ENCODE data around the gene P2RY12.

DNA sequence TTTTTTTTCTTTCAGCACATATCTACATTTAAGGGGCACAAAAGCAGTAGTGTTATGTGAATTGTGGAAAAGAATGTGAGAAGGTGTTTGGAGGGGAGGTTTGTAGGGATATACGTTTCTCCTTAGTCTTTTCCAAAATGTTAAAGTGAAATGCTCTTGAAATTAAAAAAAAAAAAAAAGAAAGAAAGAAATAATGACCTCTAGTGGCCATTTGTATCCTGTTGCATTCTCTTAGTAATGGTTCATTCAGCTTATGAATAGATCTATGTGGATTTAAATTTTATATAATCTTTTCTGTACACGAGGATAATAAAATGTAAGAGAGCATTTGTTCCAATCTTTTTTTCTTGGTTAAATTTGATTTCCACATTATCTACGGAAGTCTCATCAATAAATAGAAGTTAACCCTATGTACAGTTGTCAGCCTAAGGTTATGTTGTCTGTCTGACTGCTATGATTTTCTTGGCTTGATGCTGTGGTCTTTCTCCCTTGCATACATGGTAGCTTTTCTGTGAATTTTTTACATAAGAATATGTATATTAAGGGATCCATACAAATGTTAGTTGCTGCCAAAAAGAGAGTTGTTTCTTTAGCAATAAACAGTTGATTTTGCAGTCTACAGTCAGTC is 56.9 kb downstream of the P2RY12 start:
- TF ChIP-seq EP300 (IDR thresholded peaks at IDR 0.05) = no peak
- TF ChIP-seq, protein P1, sequence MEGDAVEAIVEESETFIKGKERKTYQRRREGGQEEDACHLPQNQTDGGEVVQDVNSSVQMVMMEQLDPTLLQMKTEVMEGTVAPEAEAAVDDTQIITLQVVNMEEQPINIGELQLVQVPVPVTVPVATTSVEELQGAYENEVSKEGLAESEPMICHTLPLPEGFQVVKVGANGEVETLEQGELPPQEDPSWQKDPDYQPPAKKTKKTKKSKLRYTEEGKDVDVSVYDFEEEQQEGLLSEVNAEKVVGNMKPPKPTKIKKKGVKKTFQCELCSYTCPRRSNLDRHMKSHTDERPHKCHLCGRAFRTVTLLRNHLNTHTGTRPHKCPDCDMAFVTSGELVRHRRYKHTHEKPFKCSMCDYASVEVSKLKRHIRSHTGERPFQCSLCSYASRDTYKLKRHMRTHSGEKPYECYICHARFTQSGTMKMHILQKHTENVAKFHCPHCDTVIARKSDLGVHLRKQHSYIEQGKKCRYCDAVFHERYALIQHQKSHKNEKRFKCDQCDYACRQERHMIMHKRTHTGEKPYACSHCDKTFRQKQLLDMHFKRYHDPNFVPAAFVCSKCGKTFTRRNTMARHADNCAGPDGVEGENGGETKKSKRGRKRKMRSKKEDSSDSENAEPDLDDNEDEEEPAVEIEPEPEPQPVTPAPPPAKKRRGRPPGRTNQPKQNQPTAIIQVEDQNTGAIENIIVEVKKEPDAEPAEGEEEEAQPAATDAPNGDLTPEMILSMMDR (IDR thresholded peaks at IDR 0.05) = peak; percentile 28 to 74 (median 56)
- TF ChIP-seq POLR2AphosphoS5 (IDR thresholded peaks at IDR 0.05) = no peak
- no peak for TF ChIP-seq POLR2A (IDR thresholded peaks at IDR 0.05; ENCODE audit: low read depth)

Measured in esophagus muscularis mucosa (tissue), 4 donors.